ENCODE measurements around the gene COL4A6. TPM values are rescaled to one million over a fixed set of nuclear protein-coding genes. Genes with fewer than 3 reads are reported as not detected.

The COL4A6 gene
- total RNA-seq, 1 donor from 2014 or later = 1.8 TPM

DNA sequence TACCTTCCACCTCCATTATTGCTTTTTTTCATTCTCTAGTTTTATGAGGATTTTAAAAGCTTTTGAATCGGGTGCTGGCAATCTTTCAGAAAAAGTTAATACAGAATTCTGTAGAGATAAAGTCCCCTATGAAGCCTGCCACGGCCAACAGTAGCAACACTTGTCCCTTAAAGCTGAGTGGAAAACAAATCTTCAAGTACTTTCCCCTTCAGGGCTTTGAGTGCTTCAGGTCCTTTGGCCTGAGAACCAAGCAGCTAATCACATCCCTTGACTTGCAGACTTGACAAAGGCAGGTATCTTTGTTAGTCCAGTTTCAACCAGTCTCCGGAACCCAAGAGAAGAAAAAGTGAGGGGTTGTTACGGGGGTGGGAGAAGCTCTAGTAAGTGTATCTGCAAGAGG, 202.2 kb downstream of the COL4A6 start:
- intact Hi-C loops (cut with DNase I) = no loop called here

DNA sequence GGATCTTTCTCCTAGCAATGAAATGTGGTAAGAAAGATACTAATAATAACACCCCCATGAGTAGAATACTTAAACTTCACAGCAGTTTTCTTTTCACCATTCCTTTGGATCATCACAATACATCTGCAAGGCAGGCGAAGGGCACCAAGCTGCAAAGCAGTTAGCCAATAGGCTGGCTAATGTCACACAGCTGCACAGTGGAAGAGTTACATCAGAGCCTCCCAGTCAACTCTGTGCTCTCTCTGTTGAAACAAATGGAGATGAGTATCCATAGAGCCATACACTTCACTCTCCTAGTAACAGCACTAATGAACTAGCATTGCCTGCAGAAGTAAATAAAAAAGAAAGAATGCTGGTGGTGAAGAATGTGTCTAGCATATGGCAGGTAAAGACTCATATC, 207.6 kb downstream of the COL4A6 start:
- Histone ChIP-seq H3K27me3 (no peaks in the 10 kb centered on the region), H3K36me3 (no peaks in the 10 kb centered on the region), H3K4me3 (no peak overlapping the region), H3K27ac (no peak overlapping the region), H3K9me3 (no peaks in the 10 kb centered on the region), H3K4me1 (no peaks in the 10 kb centered on the region)
- no peak for DNase-seq
- no peak for TF ChIP-seq CTCF (IDR thresholded peaks at IDR 0.05)
- intact Hi-C loops (cut with DNase I) = no loop called here
- ATAC-seq = no peak

More for the DNA sequence above, 202.2 kb downstream of the COL4A6 start:
- Histone ChIP-seq H3K4me1 (no peaks in the 10 kb centered on the region), H3K27me3 (no peaks in the 10 kb centered on the region), H3K4me3 (no peak overlapping the region), H3K36me3 (no peaks in the 10 kb centered on the region), H3K9me3 (no peaks in the 10 kb centered on the region), H3K27ac (no peak overlapping the region)
- DNase-seq (no peak), ATAC-seq (peak; percentile 59)
- no peak for TF ChIP-seq CTCF (IDR thresholded peaks at IDR 0.05)

DNA sequence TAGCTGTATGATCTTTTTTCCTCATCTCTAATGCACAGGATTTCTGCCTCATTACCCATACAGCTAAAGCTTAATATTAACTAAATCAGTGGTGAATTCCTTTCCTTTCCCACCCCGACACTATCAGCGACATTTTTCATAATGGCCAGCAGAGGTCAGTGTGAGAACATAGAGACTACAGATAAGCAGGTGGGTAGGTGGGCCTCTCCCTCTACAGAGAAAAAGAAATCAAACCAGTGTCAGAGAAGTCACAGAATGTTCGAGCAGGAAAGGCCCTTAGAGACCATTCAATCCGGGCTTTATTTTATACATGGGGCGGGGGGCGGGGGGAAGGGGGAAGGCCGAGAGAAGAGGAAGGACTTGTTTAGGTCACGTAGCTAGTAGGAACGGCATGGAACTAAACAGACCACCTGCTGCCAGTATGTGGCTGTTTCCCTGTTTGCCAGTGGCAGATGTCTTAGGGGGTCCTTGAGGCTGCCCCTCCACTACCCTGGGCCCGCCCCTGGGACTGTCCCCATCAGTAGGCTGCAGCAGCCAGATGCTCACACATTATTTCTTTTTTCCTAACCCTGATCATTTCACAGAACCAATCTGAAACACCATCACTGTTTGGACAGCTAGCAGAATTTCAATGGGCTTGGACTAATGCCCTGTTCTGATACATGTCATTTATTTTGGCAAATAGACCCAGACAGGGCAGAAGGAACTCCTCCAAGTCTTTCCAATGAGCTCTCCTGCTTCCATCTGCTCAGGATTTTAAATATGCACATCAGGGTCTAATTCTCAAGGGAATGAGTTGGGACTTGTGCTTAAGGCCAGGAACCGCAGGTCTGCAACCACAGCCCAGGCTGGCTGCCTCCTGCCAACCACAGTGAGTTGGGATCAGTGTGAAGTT, 213.2 kb downstream of the COL4A6 start:
- H3K27me3 ChIP-seq = no peaks in the 10 kb centered on the region

DNA sequence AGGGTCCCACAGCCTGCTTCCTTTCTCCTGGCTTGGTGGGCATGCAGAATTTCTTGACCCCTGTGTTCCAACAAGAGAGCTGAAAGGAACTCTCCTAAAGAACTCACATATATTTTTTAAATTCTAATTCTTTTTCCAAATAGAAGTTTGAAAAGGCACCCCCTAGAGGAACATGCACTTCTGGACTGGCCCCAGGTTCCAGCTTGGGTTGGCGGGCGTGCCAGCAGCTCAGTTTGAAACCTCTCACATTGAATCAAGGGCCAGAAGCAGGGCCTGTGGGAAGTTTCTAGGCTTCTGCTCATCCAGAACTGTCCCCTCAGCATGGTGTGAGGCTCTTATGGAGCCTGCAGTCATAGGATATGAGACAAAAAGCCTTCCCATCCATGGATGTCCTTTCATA, 214.0 kb downstream of the COL4A6 start:
- no peak overlapping the region for H3K4me3 ChIP-seq
- intact Hi-C loops (cut with DNase I) = no loop called here
- no peaks in the 10 kb centered on the region for H3K36me3 ChIP-seq
- H3K9me3 ChIP-seq = no peaks in the 10 kb centered on the region
- H3K27ac ChIP-seq = no peak overlapping the region
- no peak for ATAC-seq
- TF ChIP-seq CTCF (IDR thresholded peaks at IDR 0.05) = no peak
- no peaks in the 10 kb centered on the region for H3K27me3 ChIP-seq
- no peaks in the 10 kb centered on the region for H3K4me1 ChIP-seq
- no peak for DNase-seq

More for the DNA sequence above, 213.2 kb downstream of the COL4A6 start:
- ATAC-seq (peak; percentile 54), DNase-seq (no peak)
- H3K4me1 ChIP-seq = no peaks in the 10 kb centered on the region
- no peaks in the 10 kb centered on the region for H3K9me3 ChIP-seq
- H3K27ac ChIP-seq = no peak overlapping the region
- peak; percentile 47 for TF ChIP-seq CTCF (IDR thresholded peaks at IDR 0.05)
- intact Hi-C loops (cut with DNase I) = no loop called here
- H3K4me3 ChIP-seq = no peak overlapping the region
- H3K36me3 ChIP-seq = no peaks in the 10 kb centered on the region

GRCh38 chrX:108223585-108223984, 214.6 kb downstream of the COL4A6 start:
- no peaks in the 10 kb centered on the region for H3K36me3 ChIP-seq
- intact Hi-C loops (cut with DNase I) = no loop called here
- no peaks in the 10 kb centered on the region for H3K9me3 ChIP-seq
- no peak for DNase-seq
- no peak for TF ChIP-seq CTCF (IDR thresholded peaks at IDR 0.05)
- no peak overlapping the region for H3K27ac ChIP-seq
- ATAC-seq = no peak
- no peak overlapping the region for H3K4me3 ChIP-seq
- H3K4me1 ChIP-seq = no peaks in the 10 kb centered on the region
- no peaks in the 10 kb centered on the region for H3K27me3 ChIP-seq

Measured in upper lobe of right lung (tissue), 1 donor.